ENCODE data around the gene KLHL11. TPM values are rescaled to one million over a fixed set of nuclear protein-coding genes. Genes with fewer than 3 reads are reported as not detected.

Gene KLHL11
- total and polyA plus RNA-seq, 2 of the 8 experiments (the other 6 are each of a cell fraction or from before 2014, with no cell fraction given): 4.2 to 13.7 TPM

DNA sequence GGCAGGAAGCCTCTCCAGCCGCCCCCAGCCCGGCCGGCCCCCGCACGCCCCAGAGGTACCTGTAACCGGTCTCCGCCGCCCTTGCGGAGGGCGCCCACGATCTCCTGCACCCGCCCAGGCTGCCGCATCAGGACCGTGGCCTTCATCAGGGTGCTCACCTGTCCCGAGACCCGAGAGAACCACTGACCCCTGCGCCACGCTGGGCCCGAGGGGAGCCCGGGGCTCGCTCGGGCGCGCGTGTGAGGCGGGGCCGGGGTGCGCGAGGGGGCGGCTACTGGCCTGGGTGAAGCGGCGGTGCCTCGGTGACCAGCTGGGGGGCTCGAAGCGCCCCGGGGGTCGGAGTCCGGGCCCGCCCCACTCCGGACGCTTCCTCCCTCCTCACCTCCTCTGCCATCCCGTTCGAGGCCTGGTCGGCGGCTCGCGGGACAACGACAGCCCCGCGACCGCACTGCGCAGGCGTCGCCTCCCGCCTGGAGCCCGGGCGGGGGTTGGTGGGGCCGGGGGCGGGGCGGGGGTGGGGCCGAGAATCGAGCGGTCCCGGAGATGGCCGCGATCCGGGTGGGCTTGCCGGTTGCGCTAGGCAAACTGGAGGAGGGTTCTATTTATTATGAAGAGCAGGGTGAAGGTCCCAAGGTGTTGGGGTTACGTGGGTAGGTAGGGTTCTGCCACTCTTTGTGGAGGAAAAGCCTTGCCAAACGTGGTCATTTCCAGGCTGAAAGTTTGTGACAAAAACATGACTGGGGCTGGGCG lies 29.2 kb downstream of the KLHL11 start, which contains the start of gene NT5C3B:
TSS of gene NT5C3B (minus strand) at position 433 of the 750 bp plus-strand sequence. CDS start at position 394, 39 bp downstream.
- H2BK120ac ChIP-seq (replicated peaks; ENCODE audit: low read depth, low read length): no peak within 1 kb of the TSS
- no peaks in the 10 kb centered on the region for H3K9me3 ChIP-seq (ENCODE audit: insufficient read depth in 2 of 2, low read depth in 1 of 2, low read length in 1 of 2)
- H2AFZ ChIP-seq (ENCODE audit: low read length): peak within 1 kb of the TSS; percentile 99
- peak within 1 kb of the TSS; percentile 40; the same call in 1 of the 2 replicates for H2BK15ac ChIP-seq (ENCODE audit: low read length)
- peak within 1 kb of the TSS; percentile 54 to 78 (median 67) for H3K9ac ChIP-seq (replicated peaks in 1 of 4; ENCODE audit: extremely low read depth in 1 of 4, low read depth in 3 of 4, low read length in 3 of 4)
- H3K23ac ChIP-seq (ENCODE audit: insufficient read length): no peak within 1 kb of the TSS
- no peaks in the 10 kb centered on the region for H4K20me1 ChIP-seq (replicated peaks in 1 of 2; ENCODE audit: control insufficient read depth in 1 of 2, insufficient read depth in 2 of 2, low read length in 2 of 2)
- H4K91ac ChIP-seq (replicated peaks; ENCODE audit: insufficient read length, low read length): peak within 1 kb of the TSS; percentile 65
- no peak within 1 kb of the TSS for H2AK5ac ChIP-seq (ENCODE audit: low read depth, low read length)
- H3K79me2 ChIP-seq (ENCODE audit: control insufficient read depth in 1 of 2, insufficient read depth in 2 of 2, low read length in 2 of 2): no peaks in the 10 kb centered on the region
- H3K4me1 ChIP-seq (replicated peaks in 1 of 4; ENCODE audit: control insufficient read depth in 3 of 4, insufficient read depth in 4 of 4, low read length in 3 of 4): peaks cover 0 to 5% (median 0%) of the 10 kb centered on the region in 4 experiments; a peak in 1 of 7 replicates
- H3K23me2 ChIP-seq (ENCODE audit: low read depth, low read length): peaks cover 6% of the 10 kb centered on the region; the same call in 1 of the 2 replicates
- H3K4me3 ChIP-seq (ENCODE audit: extremely low read depth in 1 of 4, insufficient read depth in 2 of 4, low read depth in 3 of 4, low read length in 4 of 4): peak within 1 kb of the TSS; percentile 74 to 96 (median 82)
- peak within 1 kb of the TSS; percentile 38 for H4K5ac ChIP-seq (ENCODE audit: insufficient read length, low read depth, low read length)
- peak within 1 kb of the TSS; percentile 80 to 83 for H3K4me2 ChIP-seq (ENCODE audit: insufficient read depth in 1 of 2, low read depth in 2 of 2, low read length in 2 of 2)
- no peak for FAIRE-seq
- H3K27ac ChIP-seq (ENCODE audit: low read depth, low read length): no peak within 1 kb of the TSS
- H3K36me3 ChIP-seq (ENCODE audit: control insufficient read depth in 2 of 4, insufficient read depth in 4 of 4, low read length in 3 of 4): peaks cover 0 to 18% (median 5%) of the 10 kb centered on the region in 4 experiments; a peak in 4 of 8 replicates
- peak within 1 kb of the TSS; percentile 91 for H4K8ac ChIP-seq (ENCODE audit: extremely low read depth, insufficient read depth, low read length)
- DNase-seq (ENCODE audit: low read depth in 1 of 2, low spot score in 2 of 2): peak in 1 of 2 experiments; percentile 76
- peak within 1 kb of the TSS; percentile 93 for H3K18ac ChIP-seq (ENCODE audit: extremely low read depth, low read length)
- no peak within 1 kb of the TSS for H2BK12ac ChIP-seq (ENCODE audit: low read depth, low read length)
- H3K79me1 ChIP-seq (ENCODE audit: low read depth, low read length): peaks cover 5% of the 10 kb centered on the region; the same call in 1 of the 2 replicates
- CTCF ChIA-PET (ENCODE audit: partially characterized antibody): interaction anchor here (1.3 to 2.3 kb wide), 3 partner anchors 16 to 42 kb away, joined by 3 to 6 read pairs (median 3); no protein-coding TSS in a partner anchor
- no peak within 1 kb of the TSS for H3K14ac ChIP-seq (ENCODE audit: insufficient read length)
- no peak within 1 kb of the TSS for H3K4ac ChIP-seq (replicated peaks; ENCODE audit: insufficient read length, low read depth, low read length)
- peak within 1 kb of the TSS; percentile 46 for H3K56ac ChIP-seq (replicated peaks; ENCODE audit: insufficient read length, low read depth, low read length)
- WGBS, 2 experiments (ENCODE audit: extremely low coverage in 1 of 2, insufficient coverage in 1 of 2, insufficient read length in 1 of 2, insufficient replicate concordance in 2 of 2, low coverage in 1 of 2, low lambda C conversion rate in 2 of 2, missing lambda C conversion rate in 1 of 2): 5% methylated on average over 24 of the region's 72 CpGs; no CpG with 5 or more reads in 1 of the 2 experiments
- peaks cover 0 to 5% (median 0%) of the 10 kb centered on the region in 4 experiments; a peak in 1 of 7 replicates for H3K27me3 ChIP-seq (replicated peaks in 1 of 4; ENCODE audit: control insufficient read depth in 3 of 4, extremely low read depth in 1 of 4, insufficient read depth in 3 of 4, low read length in 3 of 4)
- H2BK5ac ChIP-seq (ENCODE audit: low read depth, low read length): peak within 1 kb of the TSS; percentile 35; the same call in 1 of the 2 replicates
- H2BK20ac ChIP-seq (ENCODE audit: low read length): no peak within 1 kb of the TSS
- POLR2A ChIA-PET (ENCODE audit: partially characterized antibody): interaction anchor here (1.1 to 3.3 kb wide), 9 partner anchors 11 to 83 kb away, joined by 3 to 18 read pairs (median 5); partner anchors contain the start of genes ACLY and JUP
- TF ChIP-seq MAFK (IDR thresholded peaks at IDR 0.05; ENCODE audit: low read depth, low read length) (no peak), KDM4A (IDR thresholded peaks at IDR 0.05; ENCODE audit: low read depth, low read length, severe bottlenecking) (peak; percentile 93), EGR1 (IDR thresholded peaks at IDR 0.05; ENCODE audit: borderline replicate concordance, low read depth, low read length) (peak; percentile 24; the same call in 1 of the 2 replicates), GTF2F1 (IDR thresholded peaks at IDR 0.05; ENCODE audit: borderline replicate concordance, low read depth, low read length) (no peak), HDAC2 (IDR thresholded peaks at IDR 0.05; ENCODE audit: borderline replicate concordance in 1 of 2, low read depth in 2 of 2, low read length in 2 of 2) (0 out of 4 replicates have a peak, but pooled peaks of 1 of the 2 experiments have one; percentile 35), MAX (IDR thresholded peaks at IDR 0.05) (no peak), TEAD4 (IDR thresholded peaks at IDR 0.05; ENCODE audit: low read depth, low read length) (no peak), SUZ12 (IDR thresholded peaks at IDR 0.05; ENCODE audit: low read length) (no peak), SP2 (IDR thresholded peaks at IDR 0.05; ENCODE audit: low read length) (no peak)
- TF ChIP-seq, protein P1, sequence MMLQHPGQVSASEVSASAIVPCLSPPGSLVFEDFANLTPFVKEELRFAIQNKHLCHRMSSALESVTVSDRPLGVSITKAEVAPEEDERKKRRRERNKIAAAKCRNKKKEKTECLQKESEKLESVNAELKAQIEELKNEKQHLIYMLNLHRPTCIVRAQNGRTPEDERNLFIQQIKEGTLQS (IDR thresholded peaks at IDR 0.05; ENCODE audit: insufficient read depth, low read depth, low read length): no peak

Measured in H1 (cell line).